Measurements from ENCODE around the gene EHD1.

DNA sequence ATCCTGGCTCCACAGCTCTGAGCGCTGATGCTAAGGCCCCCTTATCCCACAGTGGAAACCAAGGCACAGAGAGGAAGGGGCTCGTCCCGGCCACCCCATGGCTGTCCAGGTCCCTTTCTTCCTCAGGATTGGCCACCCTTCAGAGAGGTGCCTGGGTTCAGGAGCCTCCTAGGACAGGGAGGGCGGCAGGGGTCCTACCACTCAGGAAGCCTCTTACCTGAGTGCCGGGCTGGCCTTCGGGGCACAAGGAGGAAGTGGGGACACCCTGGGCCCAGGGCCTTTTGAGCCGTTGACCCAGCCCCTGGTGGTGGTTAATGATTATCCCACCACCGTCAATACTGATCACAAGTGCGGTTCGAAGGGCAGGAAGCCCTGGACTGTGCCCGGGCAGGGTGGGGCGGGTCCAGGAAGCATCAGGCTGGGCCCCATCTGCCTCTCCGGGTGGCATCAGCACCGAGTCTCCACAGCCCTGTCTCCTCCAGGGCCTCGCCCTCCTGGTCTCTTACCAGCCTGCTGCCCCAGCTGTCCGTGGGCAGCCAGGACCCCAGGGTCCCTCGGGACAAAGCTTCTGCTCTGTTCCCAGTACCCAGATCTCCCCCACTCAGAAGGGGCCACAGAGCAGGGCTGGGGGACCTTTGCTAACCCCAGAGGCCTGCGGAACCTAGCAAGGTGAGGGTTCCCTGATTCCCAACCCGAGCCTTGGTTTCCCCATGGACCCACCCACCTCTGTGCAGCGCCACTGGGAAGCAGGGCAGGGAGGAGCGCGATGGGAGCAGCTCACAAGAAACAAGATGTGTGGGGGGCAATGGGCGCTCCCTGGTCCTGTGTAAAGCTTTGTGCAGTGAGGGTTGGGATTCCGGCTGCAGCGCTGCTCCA is 15.0 kb upstream of the EHD1 start:
- TF ChIP-seq, protein P1, sequence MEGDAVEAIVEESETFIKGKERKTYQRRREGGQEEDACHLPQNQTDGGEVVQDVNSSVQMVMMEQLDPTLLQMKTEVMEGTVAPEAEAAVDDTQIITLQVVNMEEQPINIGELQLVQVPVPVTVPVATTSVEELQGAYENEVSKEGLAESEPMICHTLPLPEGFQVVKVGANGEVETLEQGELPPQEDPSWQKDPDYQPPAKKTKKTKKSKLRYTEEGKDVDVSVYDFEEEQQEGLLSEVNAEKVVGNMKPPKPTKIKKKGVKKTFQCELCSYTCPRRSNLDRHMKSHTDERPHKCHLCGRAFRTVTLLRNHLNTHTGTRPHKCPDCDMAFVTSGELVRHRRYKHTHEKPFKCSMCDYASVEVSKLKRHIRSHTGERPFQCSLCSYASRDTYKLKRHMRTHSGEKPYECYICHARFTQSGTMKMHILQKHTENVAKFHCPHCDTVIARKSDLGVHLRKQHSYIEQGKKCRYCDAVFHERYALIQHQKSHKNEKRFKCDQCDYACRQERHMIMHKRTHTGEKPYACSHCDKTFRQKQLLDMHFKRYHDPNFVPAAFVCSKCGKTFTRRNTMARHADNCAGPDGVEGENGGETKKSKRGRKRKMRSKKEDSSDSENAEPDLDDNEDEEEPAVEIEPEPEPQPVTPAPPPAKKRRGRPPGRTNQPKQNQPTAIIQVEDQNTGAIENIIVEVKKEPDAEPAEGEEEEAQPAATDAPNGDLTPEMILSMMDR (IDR thresholded peaks at IDR 0.05) = no peak
- TF ChIP-seq POLR2A (IDR thresholded peaks at IDR 0.05) = no peak

Measured in esophagus squamous epithelium (tissue), 4 donors.